Activated T-helper 1 cell treated with Interleukin-2 at 50 U/mL for 16 hours (primary cell): ENCODE results near the gene FAIM.
"Not testable (repeated sequence)": the region's sequence is repeated elsewhere in the genome, so short reads cannot be mapped to it uniquely, and the experiment has no call there.

Source experiments
- DNase-seq: peaks from one replicate; pipeline ENCODE4 v3.0.0-alpha.2; 2020; ENCODE audit warnings: low read depth

Gene FAIM

GRCh38 chr3:138680974-138681373 lies 72.4 kb downstream of the FAIM start:
- DNase-seq: not testable (repeated sequence)

DNA sequence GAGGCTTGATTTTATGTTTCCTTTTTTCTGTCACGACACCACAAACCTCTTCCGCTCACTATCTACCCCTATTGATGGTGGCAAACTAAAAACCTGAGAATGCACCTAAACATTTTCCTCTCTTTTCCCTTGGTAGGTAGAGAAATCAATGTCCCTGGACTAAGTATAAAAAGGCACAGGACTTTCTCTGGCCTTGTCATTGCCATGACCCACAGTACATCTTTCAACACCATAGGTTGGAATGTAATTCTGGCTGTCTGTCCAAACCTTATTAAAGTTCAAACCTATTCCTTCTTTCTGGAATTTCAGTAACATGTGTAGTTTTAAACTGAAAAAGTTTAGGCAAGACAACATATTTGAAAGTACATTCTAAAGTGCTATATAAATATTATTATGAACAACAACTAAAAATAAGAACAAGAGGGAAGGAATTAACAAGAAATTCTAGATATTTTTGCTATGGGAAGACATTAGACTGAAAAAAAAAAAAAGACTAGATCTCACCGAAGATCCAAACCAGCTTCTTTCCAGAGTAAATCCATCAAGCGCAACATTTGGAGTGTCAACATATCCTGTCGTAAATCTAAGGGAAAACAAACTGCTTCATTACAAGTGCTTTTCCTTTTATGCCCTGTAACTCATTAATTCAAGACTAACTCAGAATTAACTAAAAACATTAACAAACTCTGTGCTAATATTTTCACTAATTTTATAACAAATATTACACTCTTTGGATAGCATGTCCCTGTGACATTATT lies 73.1 kb downstream of the FAIM start:
- DNase-seq: no peak

DNA sequence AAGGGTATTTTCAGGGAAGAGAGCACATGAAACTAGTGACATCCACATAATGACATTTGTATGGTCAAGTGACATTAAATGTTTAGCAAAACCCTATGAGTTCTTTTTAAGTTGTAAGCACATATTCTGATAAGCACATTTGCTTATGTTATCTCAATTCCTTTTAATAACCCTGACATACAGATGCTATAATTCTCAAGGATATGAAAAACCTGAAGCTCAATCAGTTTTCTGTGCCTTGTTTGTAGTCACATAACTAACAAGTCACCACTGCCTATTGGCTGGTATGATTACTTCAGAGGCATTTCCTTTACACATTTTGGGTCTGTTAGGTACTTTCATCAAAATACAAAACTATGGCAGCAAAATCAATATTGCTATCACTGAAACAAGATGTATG lies 74.1 kb downstream of the FAIM start:
- DNase-seq: no peak
